Calu3 (cell line): ENCODE results near the gene GSX2. TPM values are rescaled to one million over a fixed set of nuclear protein-coding genes. Genes with fewer than 3 reads are reported as not detected.
A peak's percentile ranks its signal among the peaks of the same experiment; 100 is the strongest.

Experiments used
- BruUV-seq: library from RNA; stranded (reverse); fragments of 400-500 nt; replicated peaks from 2 replicates; lab custom pipeline; 2021; lab: Mats Ljungman, UMichigan
- CTCF ChIA-PET: fragments of 300-600 bp; sonication (Branson Sonifier 250); formaldehyde crosslinking; loops from one replicate; lab custom pipeline; 2022; ENCODE audit warnings: antibody characterized with exemption; lab: Charles Lee
- DNase-seq: peaks from one replicate; pipeline ENCODE4 v3.0.0; 2022
- H3K27ac Mint-ChIP-seq: one replicate; pipeline ENCODE4 v1.8.0; 2022; ENCODE audit warnings: mixed read lengths; ENCODE audit not compliant: unreplicated experiment
- H3K27me3 Mint-ChIP-seq: one replicate; pipeline ENCODE4 v1.8.0; 2022; ENCODE audit warnings: mixed read lengths; ENCODE audit not compliant: unreplicated experiment
- H3K36me3 Mint-ChIP-seq: one replicate; pipeline ENCODE4 v1.8.0; 2022; ENCODE audit warnings: mild to moderate bottlenecking, moderate library complexity, mixed read lengths; ENCODE audit not compliant: insufficient read depth, unreplicated experiment
- H3K4me1 Mint-ChIP-seq: one replicate; pipeline ENCODE4 v1.8.0; 2022; ENCODE audit warnings: mild to moderate bottlenecking, low read depth, mixed read lengths; ENCODE audit not compliant: unreplicated experiment
- H3K4me3 Mint-ChIP-seq: one replicate; pipeline ENCODE4 v1.8.0; 2022; ENCODE audit warnings: mild to moderate bottlenecking, low read depth, moderate library complexity, mixed read lengths; ENCODE audit not compliant: unreplicated experiment
- H3K9me3 Mint-ChIP-seq: one replicate; pipeline ENCODE4 v1.8.0; 2022; ENCODE audit warnings: low read depth, mixed read lengths; ENCODE audit not compliant: unreplicated experiment
- CTCF ChIP-seq: fragments of 200-600 bp; IDR thresholded peaks from one replicate; pipeline ENCODE4 v1.8.0; 2022; ENCODE audit warnings: antibody characterized with exemption; ENCODE audit not compliant: unreplicated experiment
- intact Hi-C: fragments of 100-400 bp; cut with micrococcal nuclease; formaldehyde crosslinking; loops from one replicate; pipeline ENCODE4 v1.10.0; 2022; ENCODE audit not compliant: unreplicated experiment
- total RNA-seq: library from RNA; stranded (reverse); gene quantifications from 2 replicates; pipeline ENCODE4 v1.2.3, GENCODE V29; 2022

GSX2 gene
- total RNA-seq, 1 experiment from 2014 or later = not detected

- H3K27me3 Mint-ChIP-seq = no peaks in the 10 kb centered on the region
- peaks cover 31% of the 10 kb centered on the region for H3K4me1 Mint-ChIP-seq
- intact Hi-C loops = loop anchor here (5.0 kb wide), 1 partner anchor 132 kb away; no protein-coding TSS in a partner anchor
- peaks cover 29% of the 10 kb centered on the region for H3K36me3 Mint-ChIP-seq
- CTCF ChIA-PET = no interaction called here
- TF ChIP-seq CTCF = no peak
- H3K9me3 Mint-ChIP-seq = no peaks in the 10 kb centered on the region
- H3K27ac Mint-ChIP-seq = peak overlapping the region; percentile 73
- H3K4me3 Mint-ChIP-seq = peak overlapping the region; percentile 75
- no TSS peak for BruUV-seq
- DNase-seq = peak; percentile 12
Observed at GRCh38 chr4:54063737-54064316, 36.1 kb upstream of the GSX2 start.

GRCh38 chr4:54064317-54065111 lies 35.4 kb upstream of the GSX2 start, which contains the start of gene CHIC2:
Gene CHIC2 (minus strand): TSS chr4:54064605. CDS start chr4:54064300, 305 bp downstream.
- no peak for TF ChIP-seq CTCF
- peak within 1 kb of the TSS; percentile 73 for H3K27ac Mint-ChIP-seq
- intact Hi-C loops = loop anchor here (5.0 kb wide), 1 partner anchor 132 kb away; no protein-coding TSS in a partner anchor

GRCh38 chr4:54065282-54066087 lies 34.5 kb upstream of the GSX2 start:
- no peak for DNase-seq
- H3K27me3 Mint-ChIP-seq = no peaks in the 10 kb centered on the region
- H3K27ac Mint-ChIP-seq = no peak overlapping the region
- peak overlapping the region; percentile 75 for H3K4me3 Mint-ChIP-seq
- peaks cover 29% of the 10 kb centered on the region for H3K36me3 Mint-ChIP-seq
- H3K9me3 Mint-ChIP-seq = no peaks in the 10 kb centered on the region
- CTCF ChIA-PET = no interaction called here
- no TSS peak for BruUV-seq
- intact Hi-C loops = no loop called here
- TF ChIP-seq CTCF = no peak
- H3K4me1 Mint-ChIP-seq = peaks cover 23% of the 10 kb centered on the region

More at GRCh38 chr4:54064317-54065111, 35.4 kb upstream of the GSX2 start, which contains the start of gene CHIC2:
- H3K36me3 Mint-ChIP-seq = peaks cover 29% of the 10 kb centered on the region
- no peaks in the 10 kb centered on the region for H3K9me3 Mint-ChIP-seq
- H3K4me1 Mint-ChIP-seq = peaks cover 31% of the 10 kb centered on the region
- no TSS peak for BruUV-seq
- H3K27me3 Mint-ChIP-seq = no peaks in the 10 kb centered on the region
- peak within 1 kb of the TSS; percentile 75 for H3K4me3 Mint-ChIP-seq
- peak; percentile 93 for DNase-seq
- CTCF ChIA-PET = no interaction called here

GRCh38 chr4:54066088-54066415 lies 33.9 kb upstream of the GSX2 start:
- CTCF ChIA-PET = no interaction called here
- Mint-ChIP-seq H3K9me3 (no peaks in the 10 kb centered on the region), H3K27me3 (no peaks in the 10 kb centered on the region), H3K36me3 (peaks cover 29% of the 10 kb centered on the region), H3K4me3 (no peak overlapping the region), H3K27ac (no peak overlapping the region), H3K4me1 (peaks cover 22% of the 10 kb centered on the region)
- no TSS peak for BruUV-seq
- intact Hi-C loops = no loop called here
- TF ChIP-seq CTCF = no peak
- DNase-seq = no peak
